ENCODE results near the gene H1-8. TPM values are rescaled to one million over a fixed set of nuclear protein-coding genes. Genes with fewer than 3 reads are reported as not detected.

H1-8 gene
- total RNA-seq, 1 donor from 2014 or later, result not detected

DNA sequence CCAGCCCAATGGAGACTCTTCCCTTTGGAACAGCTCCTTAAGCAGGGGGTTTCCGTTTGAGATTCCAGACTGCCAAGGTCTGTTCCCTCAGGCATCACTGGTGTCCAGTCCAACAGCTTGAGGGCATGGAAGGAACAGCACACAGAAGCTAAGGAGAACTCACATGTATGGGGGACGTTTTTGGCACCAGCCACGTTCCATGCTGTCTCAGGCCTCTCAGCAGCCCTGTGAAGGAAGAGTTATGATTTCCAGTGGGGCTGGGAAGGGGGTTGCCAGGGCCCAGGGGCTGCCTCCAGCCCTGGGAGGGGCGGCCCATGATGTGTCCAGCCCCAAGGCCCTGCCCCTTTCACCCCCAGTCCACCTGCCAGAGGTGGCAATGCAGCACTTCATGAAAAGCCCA, 22.0 kb upstream of the H1-8 start:
- DNase-seq (ENCODE audit: low read depth), result no peak
- Histone ChIP-seq H3K36me3 (ENCODE audit: control insufficient read depth, insufficient read depth, low read length) (no peaks in the 10 kb centered on the region), H3K27me3 (ENCODE audit: control insufficient read depth, insufficient read depth, low read length) (no peaks in the 10 kb centered on the region), H3K4me3 (ENCODE audit: low read depth, low read length) (no peak overlapping the region)
- TF ChIP-seq CTCF (IDR thresholded peaks at IDR 0.05; ENCODE audit: insufficient read depth, low read length, poor library complexity, severe bottlenecking), result no peak

DNA sequence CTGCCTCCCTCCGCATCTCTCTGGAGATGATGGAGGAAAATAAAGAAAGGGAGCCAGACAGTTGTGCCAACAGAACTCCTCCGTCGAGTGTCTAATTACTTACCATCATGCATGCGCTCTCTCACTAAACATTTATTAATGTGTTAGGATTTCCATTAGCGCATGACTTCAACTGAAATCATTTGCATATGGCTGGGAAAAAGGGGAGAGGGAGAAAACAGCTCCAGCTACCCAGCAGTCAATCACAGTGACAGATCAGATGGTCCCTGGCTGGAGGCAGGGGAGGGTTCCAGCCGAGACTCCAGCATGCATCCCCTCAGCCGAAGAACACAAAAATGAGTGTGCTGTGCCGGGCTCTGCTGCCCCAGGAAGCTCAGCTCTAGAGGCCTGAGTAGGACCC, 21.4 kb upstream of the H1-8 start:
- no peaks in the 10 kb centered on the region for H3K27me3 ChIP-seq (ENCODE audit: control insufficient read depth, insufficient read depth, low read length)
- H3K36me3 ChIP-seq (ENCODE audit: control insufficient read depth, insufficient read depth, low read length), result no peaks in the 10 kb centered on the region
- no peak for TF ChIP-seq CTCF (IDR thresholded peaks at IDR 0.05; ENCODE audit: insufficient read depth, low read length, poor library complexity, severe bottlenecking)
- H3K4me3 ChIP-seq (ENCODE audit: low read depth, low read length), result no peak overlapping the region
- no peak for DNase-seq (ENCODE audit: low read depth)

- Histone ChIP-seq H3K27me3 (ENCODE audit: control insufficient read depth, insufficient read depth, low read length) (no peaks in the 10 kb centered on the region), H3K36me3 (ENCODE audit: control insufficient read depth, insufficient read depth, low read length) (no peaks in the 10 kb centered on the region), H3K4me3 (ENCODE audit: low read depth, low read length) (no peak overlapping the region)
- no peak for DNase-seq (ENCODE audit: low read depth)
- TF ChIP-seq CTCF (IDR thresholded peaks at IDR 0.05; ENCODE audit: insufficient read depth, low read length, poor library complexity, severe bottlenecking), result no peak
Measured at GRCh38 chr3:129522953-129523352, 20.0 kb upstream of the H1-8 start.

GRCh38 chr3:129524081-129524480, 18.9 kb upstream of the H1-8 start:
- H3K27me3 ChIP-seq (ENCODE audit: control insufficient read depth, insufficient read depth, low read length), result no peaks in the 10 kb centered on the region
- no peak for DNase-seq (ENCODE audit: low read depth)
- H3K4me3 ChIP-seq (ENCODE audit: low read depth, low read length), result no peak overlapping the region
- no peak for TF ChIP-seq CTCF (IDR thresholded peaks at IDR 0.05; ENCODE audit: insufficient read depth, low read length, poor library complexity, severe bottlenecking)
- H3K36me3 ChIP-seq (ENCODE audit: control insufficient read depth, insufficient read depth, low read length), result no peaks in the 10 kb centered on the region

- no peak for TF ChIP-seq CTCF (IDR thresholded peaks at IDR 0.05; ENCODE audit: insufficient read depth, low read length, poor library complexity, severe bottlenecking)
- DNase-seq (ENCODE audit: low read depth), result no peak
- Histone ChIP-seq H3K4me3 (ENCODE audit: low read depth, low read length) (no peak overlapping the region), H3K36me3 (ENCODE audit: control insufficient read depth, insufficient read depth, low read length) (no peaks in the 10 kb centered on the region), H3K27me3 (ENCODE audit: control insufficient read depth, insufficient read depth, low read length) (no peaks in the 10 kb centered on the region)
Measured at GRCh38 chr3:129525341-129525968, 17.5 kb upstream of the H1-8 start.

Data from kidney epithelial cell (primary cell).